ENCODE data around the gene PTPRF.

The PTPRF gene

GRCh38 chr1:43596579-43596978 lies 65.9 kb downstream of the PTPRF start:
- no peak for TF ChIP-seq TCF12 (IDR thresholded peaks at IDR 0.05; ENCODE audit: low read depth)
- TF ChIP-seq USF1 (IDR thresholded peaks at IDR 0.05) = no peak
- TF ChIP-seq ZBTB7A (IDR thresholded peaks at IDR 0.05; ENCODE audit: low read depth) = no peak
- TF ChIP-seq EGR1 (IDR thresholded peaks at IDR 0.05) = no peak
- no peak for TF ChIP-seq REST (IDR thresholded peaks at IDR 0.05; ENCODE audit: low read depth)

GRCh38 chr1:43597028-43597427 lies 66.3 kb downstream of the PTPRF start:
- TF ChIP-seq ZBTB7A (IDR thresholded peaks at IDR 0.05; ENCODE audit: low read depth) = no peak
- no peak for TF ChIP-seq MAX (IDR thresholded peaks at IDR 0.05)
- no peak for TF ChIP-seq TCF12 (IDR thresholded peaks at IDR 0.05; ENCODE audit: low read depth)
- no peak for TF ChIP-seq EP300 (IDR thresholded peaks at IDR 0.05; ENCODE audit: borderline replicate concordance)
- no peak for TF ChIP-seq NFIC (IDR thresholded peaks at IDR 0.05)
- TF ChIP-seq TAF1 (IDR thresholded peaks at IDR 0.05; ENCODE audit: low read depth) = no peak
- TF ChIP-seq RAD21 (IDR thresholded peaks at IDR 0.05; ENCODE audit: low read depth) = no peak

GRCh38 chr1:43597721-43598120 lies 67.0 kb downstream of the PTPRF start:
- no peak for TF ChIP-seq CEBPB (IDR thresholded peaks at IDR 0.05)
- no peak for TF ChIP-seq RAD21 (IDR thresholded peaks at IDR 0.05; ENCODE audit: low read depth)
- TF ChIP-seq EP300 (IDR thresholded peaks at IDR 0.05; ENCODE audit: borderline replicate concordance) = no peak
- TF ChIP-seq YY1 (IDR thresholded peaks at IDR 0.05; ENCODE audit: low read depth) = no peak
- no peak for TF ChIP-seq CREB1 (IDR thresholded peaks at IDR 0.05; ENCODE audit: low read depth)
- TF ChIP-seq ZBTB7A (IDR thresholded peaks at IDR 0.05; ENCODE audit: low read depth) = no peak
- TF ChIP-seq USF1 (IDR thresholded peaks at IDR 0.05) = no peak
- TF ChIP-seq MAX (IDR thresholded peaks at IDR 0.05) = no peak
- no peak for TF ChIP-seq REST (IDR thresholded peaks at IDR 0.05; ENCODE audit: low read depth)
- TF ChIP-seq FOXM1 (IDR thresholded peaks at IDR 0.05; ENCODE audit: borderline replicate concordance, low read depth) = no peak
- TF ChIP-seq TCF12 (IDR thresholded peaks at IDR 0.05; ENCODE audit: low read depth) = no peak
- no peak for TF ChIP-seq TAF1 (IDR thresholded peaks at IDR 0.05; ENCODE audit: low read depth)
- TF ChIP-seq EGR1 (IDR thresholded peaks at IDR 0.05) = no peak
- TF ChIP-seq NFIC (IDR thresholded peaks at IDR 0.05) = no peak
- TF ChIP-seq TEAD4 (IDR thresholded peaks at IDR 0.05) = no peak

GRCh38 chr1:43598622-43599021 lies 67.9 kb downstream of the PTPRF start:
- TF ChIP-seq RAD21 (IDR thresholded peaks at IDR 0.05; ENCODE audit: low read depth) (no peak), TEAD4 (IDR thresholded peaks at IDR 0.05) (no peak), USF1 (IDR thresholded peaks at IDR 0.05) (no peak), NFIC (IDR thresholded peaks at IDR 0.05) (no peak), REST (IDR thresholded peaks at IDR 0.05; ENCODE audit: low read depth) (no peak), EGR1 (IDR thresholded peaks at IDR 0.05) (no peak), CREB1 (IDR thresholded peaks at IDR 0.05; ENCODE audit: low read depth) (no peak), YY1 (IDR thresholded peaks at IDR 0.05; ENCODE audit: low read depth) (no peak), ZBTB7A (IDR thresholded peaks at IDR 0.05; ENCODE audit: low read depth) (no peak)
